Spleen (tissue), 7 donors: ENCODE data around the gene ICAM4.

Experiments
- POLR2A ChIP-seq, 3 donors: fragments of 450-650 bp; IDR thresholded peaks; one replicate each; pipeline ENCODE4 v1.5.1; 2017; ENCODE audit warnings: antibody characterized with exemption in 3 of 3, mild to moderate bottlenecking in 1 of 3
- TF ChIP-seq, protein P1 (sequence below), 11 experiments: fragments of 200-600 bp in 7 of 11; fragments of 450-650 bp in 4 of 11; sonication (generic) in 4 of 11; IDR thresholded peaks in 8 of 11; conservative IDR thresholded peaks in 3 of 11; 1 replicate in 7 of 11; 2 replicates in 4 of 11; pipeline versions ENCODE4 v1.4.0 to v1.8.0; 2016 to 2021; ENCODE audit warnings: antibody characterized with exemption in 11 of 11, inconsistent platforms in 4 of 11, mild to moderate bottlenecking in 1 of 11
- donor health status: DM: no; HTN: no; CAD: no; lungs with moderate emphysema.
- donor health status: DM: no; HTN: no; CAD: no.
- donor health status: DM: no; HTN: no; CAD: no.

DNA sequence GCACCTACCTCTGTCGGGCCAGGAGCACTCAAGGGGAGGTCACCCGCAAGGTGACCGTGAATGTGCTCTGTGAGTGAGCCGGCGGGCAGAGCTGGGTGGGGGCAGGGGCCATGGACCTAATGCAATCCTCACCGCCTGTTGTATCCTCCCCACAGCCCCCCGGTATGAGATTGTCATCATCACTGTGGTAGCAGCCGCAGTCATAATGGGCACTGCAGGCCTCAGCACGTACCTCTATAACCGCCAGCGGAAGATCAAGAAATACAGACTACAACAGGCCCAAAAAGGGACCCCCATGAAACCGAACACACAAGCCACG is 1.8 kb upstream of the ICAM4 start:
- TF ChIP-seq, protein P1, sequence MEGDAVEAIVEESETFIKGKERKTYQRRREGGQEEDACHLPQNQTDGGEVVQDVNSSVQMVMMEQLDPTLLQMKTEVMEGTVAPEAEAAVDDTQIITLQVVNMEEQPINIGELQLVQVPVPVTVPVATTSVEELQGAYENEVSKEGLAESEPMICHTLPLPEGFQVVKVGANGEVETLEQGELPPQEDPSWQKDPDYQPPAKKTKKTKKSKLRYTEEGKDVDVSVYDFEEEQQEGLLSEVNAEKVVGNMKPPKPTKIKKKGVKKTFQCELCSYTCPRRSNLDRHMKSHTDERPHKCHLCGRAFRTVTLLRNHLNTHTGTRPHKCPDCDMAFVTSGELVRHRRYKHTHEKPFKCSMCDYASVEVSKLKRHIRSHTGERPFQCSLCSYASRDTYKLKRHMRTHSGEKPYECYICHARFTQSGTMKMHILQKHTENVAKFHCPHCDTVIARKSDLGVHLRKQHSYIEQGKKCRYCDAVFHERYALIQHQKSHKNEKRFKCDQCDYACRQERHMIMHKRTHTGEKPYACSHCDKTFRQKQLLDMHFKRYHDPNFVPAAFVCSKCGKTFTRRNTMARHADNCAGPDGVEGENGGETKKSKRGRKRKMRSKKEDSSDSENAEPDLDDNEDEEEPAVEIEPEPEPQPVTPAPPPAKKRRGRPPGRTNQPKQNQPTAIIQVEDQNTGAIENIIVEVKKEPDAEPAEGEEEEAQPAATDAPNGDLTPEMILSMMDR (IDR thresholded peaks at IDR 0.05 in 8 of 11, conservative IDR thresholded peaks at IDR 0.05 in 3 of 11), result no peak
- TF ChIP-seq POLR2A (IDR thresholded peaks at IDR 0.05), result no peak
